HCT116 (cell line): ENCODE data around the gene TUBA4B.

Source experiments
- EZH2phosphoT487 ChIP-seq: fragments of 200-600 bp; IDR thresholded peaks from 2 replicates; pipeline ENCODE4 v1.6.1; 2018; ENCODE audit warnings: antibody characterized with exemption, borderline replicate concordance
- POLR2A ChIP-seq: IDR thresholded peaks from 2 replicates; pipeline ENCODE4 v1.7.0; 2011; ENCODE audit warnings: borderline replicate concordance; ENCODE audit not compliant: insufficient read depth, insufficient read length; ENCODE audit errors: extremely low read depth
- POLR2AphosphoS5 ChIP-seq: IDR thresholded peaks from 2 replicates; pipeline ENCODE4 v1.6.1; 2011; ENCODE audit warnings: mild to moderate bottlenecking, low read depth, low read length, moderate library complexity
- RAD21 ChIP-seq: IDR thresholded peaks from 2 replicates; pipeline ENCODE4 v1.6.1; 2012; ENCODE audit warnings: low read depth, mild to moderate bottlenecking
- SP1 ChIP-seq: IDR thresholded peaks from 2 replicates; pipeline ENCODE4 v1.6.1; 2012; ENCODE audit warnings: low read depth
- SRF ChIP-seq: IDR thresholded peaks from 2 replicates; pipeline ENCODE4 v1.6.1; 2012; ENCODE audit warnings: low read depth
- ZNF274 ChIP-seq: fragments of 200-500 bp; sonication (Bioruptor generic); IDR thresholded peaks from 2 replicates; pipeline ENCODE4 v1.6.1; 2014; ENCODE audit warnings: mild to moderate bottlenecking, low read depth, low read length, inconsistent platforms
- TF ChIP-seq, protein P1 (sequence below), 3 experiments: fragments of 200-600 bp in 1 of 3; sonication (generic) in 1 of 3; IDR thresholded peaks in 2 of 3; conservative IDR thresholded peaks in 1 of 3; 2 replicates each; pipeline ENCODE4 v1.5.1; 2012 to 2017; ENCODE audit warnings: low read depth in 2 of 3, low read length in 2 of 3, antibody characterized with exemption in 1 of 3, borderline replicate concordance in 1 of 3, control low read depth in 1 of 3, mild to moderate bottlenecking in 1 of 3, mixed read lengths in 1 of 3, mixed run types in 1 of 3, moderate library complexity in 1 of 3; ENCODE audit not compliant: insufficient read depth in 1 of 3

DNA sequence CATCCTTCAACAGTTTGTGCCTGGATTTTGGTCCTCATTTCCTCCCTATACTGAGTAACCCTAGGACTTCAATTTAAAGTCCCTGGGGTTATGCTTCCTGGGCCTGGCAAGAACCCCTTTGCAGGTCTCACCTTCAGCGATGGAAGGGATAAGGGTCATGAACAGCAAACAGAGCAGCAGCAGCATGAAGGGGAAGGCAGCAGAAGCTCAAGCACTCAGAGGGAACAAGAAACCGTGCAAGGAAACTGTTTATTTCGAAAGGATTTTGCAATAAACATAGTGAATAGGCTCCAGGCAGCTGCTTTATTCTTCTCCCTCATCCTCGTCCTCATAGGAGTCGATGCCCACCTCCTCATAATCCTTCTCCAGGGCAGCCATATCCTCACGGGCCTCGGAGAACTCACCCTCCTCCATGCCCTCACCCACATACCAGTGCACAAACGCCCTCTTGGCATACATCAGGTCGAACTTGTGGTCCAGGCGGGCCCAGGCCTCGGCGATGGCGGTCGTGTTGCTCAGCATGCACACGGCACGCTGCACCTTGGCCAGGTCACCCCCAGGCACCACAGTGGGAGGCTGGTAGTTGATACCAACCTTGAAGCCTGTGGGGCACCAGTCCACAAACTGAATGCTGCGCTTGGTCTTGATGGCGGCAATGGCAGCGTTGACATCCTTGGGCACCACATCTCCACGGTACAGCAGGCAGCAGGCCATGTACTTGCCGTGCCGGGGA lies 2.8 kb upstream of the TUBA4B start:
- TF ChIP-seq EZH2phosphoT487, result no peak
- TF ChIP-seq, protein P1, sequence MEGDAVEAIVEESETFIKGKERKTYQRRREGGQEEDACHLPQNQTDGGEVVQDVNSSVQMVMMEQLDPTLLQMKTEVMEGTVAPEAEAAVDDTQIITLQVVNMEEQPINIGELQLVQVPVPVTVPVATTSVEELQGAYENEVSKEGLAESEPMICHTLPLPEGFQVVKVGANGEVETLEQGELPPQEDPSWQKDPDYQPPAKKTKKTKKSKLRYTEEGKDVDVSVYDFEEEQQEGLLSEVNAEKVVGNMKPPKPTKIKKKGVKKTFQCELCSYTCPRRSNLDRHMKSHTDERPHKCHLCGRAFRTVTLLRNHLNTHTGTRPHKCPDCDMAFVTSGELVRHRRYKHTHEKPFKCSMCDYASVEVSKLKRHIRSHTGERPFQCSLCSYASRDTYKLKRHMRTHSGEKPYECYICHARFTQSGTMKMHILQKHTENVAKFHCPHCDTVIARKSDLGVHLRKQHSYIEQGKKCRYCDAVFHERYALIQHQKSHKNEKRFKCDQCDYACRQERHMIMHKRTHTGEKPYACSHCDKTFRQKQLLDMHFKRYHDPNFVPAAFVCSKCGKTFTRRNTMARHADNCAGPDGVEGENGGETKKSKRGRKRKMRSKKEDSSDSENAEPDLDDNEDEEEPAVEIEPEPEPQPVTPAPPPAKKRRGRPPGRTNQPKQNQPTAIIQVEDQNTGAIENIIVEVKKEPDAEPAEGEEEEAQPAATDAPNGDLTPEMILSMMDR (IDR thresholded peaks at IDR 0.05 in 2 of 3, conservative IDR thresholded peaks at IDR 0.05 in 1 of 3; ENCODE audit: borderline replicate concordance in 1 of 3, insufficient read depth in 1 of 3, low read depth in 2 of 3, low read length in 2 of 3), result no peak
- no peak for TF ChIP-seq POLR2A
- TF ChIP-seq POLR2AphosphoS5, result no peak
- no peak for TF ChIP-seq SRF
- no peak for TF ChIP-seq RAD21
- TF ChIP-seq ZNF274, result no peak
- no peak for TF ChIP-seq SP1
